Measurements from ENCODE around the gene MOK.

Gene MOK

GRCh38 chr14:102222009-102222575, 82.9 kb downstream of the MOK start:
- CTCF ChIA-PET, result interaction anchor here (2.0 kb wide), 1 partner anchor 14 kb away, joined by 4 read pairs; no protein-coding TSS in a partner anchor
- H3K27ac ChIP-seq (ENCODE audit: insufficient read depth in 1 of 2, low read depth in 1 of 2, low read length in 2 of 2, poor library complexity in 1 of 2, severe bottlenecking in 2 of 2), result no peak overlapping the region
- WGBS (ENCODE audit: insufficient coverage), result 97% methylated on average over 10 of the region's 13 CpGs
- H3K27me3 ChIP-seq (replicated peaks in 2 of 5; ENCODE audit: control insufficient read depth in 4 of 5, insufficient read depth in 5 of 5, low read length in 4 of 5), result no peaks in the 10 kb centered on the region
- peaks cover 4 to 34% (median 18%) of the 10 kb centered on the region in 4 experiments for H3K36me3 ChIP-seq (ENCODE audit: control insufficient read depth in 4 of 4, insufficient read depth in 4 of 4, low read length in 3 of 4)
- no peaks in the 10 kb centered on the region for H3K4me1 ChIP-seq (ENCODE audit: control extremely low read depth in 1 of 4, control insufficient read depth in 4 of 4, insufficient read depth in 4 of 4, low read length in 3 of 4)
- POLR2A ChIA-PET, result no interaction called here
- no peak overlapping the region for H3K4me3 ChIP-seq (ENCODE audit: control insufficient read depth in 1 of 7, extremely low read depth in 1 of 7, insufficient read depth in 4 of 7, low read depth in 2 of 7, low read length in 6 of 7)
- no peaks in the 10 kb centered on the region for H3K9me3 ChIP-seq (ENCODE audit: control extremely low read depth in 1 of 5, control insufficient read depth in 4 of 5, insufficient read depth in 2 of 5, low read depth in 1 of 5, low read length in 4 of 5)
- DNase-seq, result no peak

DNA sequence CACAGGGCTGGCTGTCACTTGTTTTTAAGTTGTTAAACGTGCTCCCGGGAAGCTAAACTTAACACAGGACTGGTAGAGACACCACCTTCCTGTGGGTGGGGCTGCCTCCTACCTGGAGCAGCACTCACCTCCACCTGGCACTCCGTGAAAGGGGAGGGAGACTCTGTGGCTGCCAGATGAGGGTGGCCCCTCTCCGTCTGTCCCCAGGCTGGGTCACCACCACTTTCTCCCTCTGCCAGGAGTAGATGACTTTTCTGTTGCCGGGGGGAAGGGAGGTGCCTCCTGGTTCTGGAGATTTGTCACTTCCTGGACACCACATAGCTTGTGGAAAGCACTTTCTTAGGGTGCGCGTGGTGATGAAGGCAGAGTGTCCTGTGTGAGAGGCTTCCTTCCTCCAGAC, 83.9 kb downstream of the MOK start:
- H3K27ac ChIP-seq (ENCODE audit: insufficient read depth in 1 of 2, low read depth in 1 of 2, low read length in 2 of 2, poor library complexity in 1 of 2, severe bottlenecking in 2 of 2), result no peak overlapping the region
- DNase-seq, result no peak
- 85% methylated on average over 7 of the region's 7 CpGs for WGBS (ENCODE audit: insufficient coverage)
- H3K4me1 ChIP-seq (ENCODE audit: control extremely low read depth in 1 of 4, control insufficient read depth in 4 of 4, insufficient read depth in 4 of 4, low read length in 3 of 4), result no peaks in the 10 kb centered on the region
- ChIA-PET POLR2A (interaction anchor here (0.6 kb wide), 1 partner anchor 71 kb away, joined by 3 read pairs; no protein-coding TSS in a partner anchor), CTCF (interaction anchor here (2.0 kb wide), 1 partner anchor 15 kb away, joined by 4 read pairs; no protein-coding TSS in a partner anchor)
- no peaks in the 10 kb centered on the region for H3K9me3 ChIP-seq (ENCODE audit: control extremely low read depth in 1 of 5, control insufficient read depth in 4 of 5, insufficient read depth in 2 of 5, low read depth in 1 of 5, low read length in 4 of 5)
- H3K36me3 ChIP-seq (ENCODE audit: control insufficient read depth in 4 of 4, insufficient read depth in 4 of 4, low read length in 3 of 4), result peaks cover 4 to 34% (median 18%) of the 10 kb centered on the region in 4 experiments
- no peak overlapping the region for H3K4me3 ChIP-seq (ENCODE audit: control insufficient read depth in 1 of 7, extremely low read depth in 1 of 7, insufficient read depth in 4 of 7, low read depth in 2 of 7, low read length in 6 of 7)
- no peaks in the 10 kb centered on the region for H3K27me3 ChIP-seq (replicated peaks in 2 of 5; ENCODE audit: control insufficient read depth in 4 of 5, insufficient read depth in 5 of 5, low read length in 4 of 5)

GRCh38 chr14:102220031-102220430, 84.9 kb downstream of the MOK start:
- peaks cover 10 to 40% (median 22%) of the 10 kb centered on the region in 4 experiments for H3K36me3 ChIP-seq (ENCODE audit: control insufficient read depth in 4 of 4, insufficient read depth in 4 of 4, low read length in 3 of 4)
- no peak overlapping the region for H3K27ac ChIP-seq (ENCODE audit: insufficient read depth in 1 of 2, low read depth in 1 of 2, low read length in 2 of 2, poor library complexity in 1 of 2, severe bottlenecking in 2 of 2)
- ChIA-PET POLR2A (no interaction called here), CTCF (no interaction called here)
- H3K27me3 ChIP-seq (replicated peaks in 2 of 5; ENCODE audit: control insufficient read depth in 4 of 5, insufficient read depth in 5 of 5, low read length in 4 of 5), result no peaks in the 10 kb centered on the region
- no peak overlapping the region for H3K4me3 ChIP-seq (ENCODE audit: control insufficient read depth in 1 of 7, extremely low read depth in 1 of 7, insufficient read depth in 4 of 7, low read depth in 2 of 7, low read length in 6 of 7)
- DNase-seq, result no peak
- no peaks in the 10 kb centered on the region for H3K4me1 ChIP-seq (ENCODE audit: control extremely low read depth in 1 of 4, control insufficient read depth in 4 of 4, insufficient read depth in 4 of 4, low read length in 3 of 4)
- no peaks in the 10 kb centered on the region for H3K9me3 ChIP-seq (ENCODE audit: control extremely low read depth in 1 of 5, control insufficient read depth in 4 of 5, insufficient read depth in 2 of 5, low read depth in 1 of 5, low read length in 4 of 5)
- WGBS (ENCODE audit: insufficient coverage), result 100% methylated on average over 10 of the region's 12 CpGs

- 97% methylated on average over 16 of the region's 16 CpGs for whole genome bisulfite sequencing (ENCODE audit: insufficient coverage)
- no peak overlapping the region for H3K4me3 ChIP-seq (ENCODE audit: control insufficient read depth in 1 of 7, extremely low read depth in 1 of 7, insufficient read depth in 4 of 7, low read depth in 2 of 7, low read length in 6 of 7)
- H3K36me3 ChIP-seq (ENCODE audit: control insufficient read depth in 4 of 4, insufficient read depth in 4 of 4, low read length in 3 of 4), result peaks cover 9 to 40% (median 23%) of the 10 kb centered on the region in 4 experiments
- CTCF ChIA-PET, result no interaction called here
- DNase-seq, result no peak
- no peaks in the 10 kb centered on the region for H3K4me1 ChIP-seq (ENCODE audit: control extremely low read depth in 1 of 4, control insufficient read depth in 4 of 4, insufficient read depth in 4 of 4, low read length in 3 of 4)
- no peaks in the 10 kb centered on the region for H3K9me3 ChIP-seq (ENCODE audit: control extremely low read depth in 1 of 5, control insufficient read depth in 4 of 5, insufficient read depth in 2 of 5, low read depth in 1 of 5, low read length in 4 of 5)
- H3K27ac ChIP-seq (ENCODE audit: insufficient read depth in 1 of 2, low read depth in 1 of 2, low read length in 2 of 2, poor library complexity in 1 of 2, severe bottlenecking in 2 of 2), result no peak overlapping the region
- H3K27me3 ChIP-seq (replicated peaks in 2 of 5; ENCODE audit: control insufficient read depth in 4 of 5, insufficient read depth in 5 of 5, low read length in 4 of 5), result no peaks in the 10 kb centered on the region
- POLR2A ChIA-PET, result no interaction called here
Observed at GRCh38 chr14:102219316-102219715, 85.6 kb downstream of the MOK start.

- WGBS (ENCODE audit: insufficient coverage), result 96% methylated on average over 16 of the region's 16 CpGs
- ChIA-PET POLR2A (no interaction called here), CTCF (no interaction called here)
- no peak for DNase-seq
- Histone ChIP-seq H3K4me3 (ENCODE audit: control insufficient read depth in 1 of 7, extremely low read depth in 1 of 7, insufficient read depth in 4 of 7, low read depth in 2 of 7, low read length in 6 of 7) (no peak overlapping the region), H3K9me3 (ENCODE audit: control extremely low read depth in 1 of 5, control insufficient read depth in 4 of 5, insufficient read depth in 2 of 5, low read depth in 1 of 5, low read length in 4 of 5) (no peaks in the 10 kb centered on the region), H3K27ac (ENCODE audit: insufficient read depth in 1 of 2, low read depth in 1 of 2, low read length in 2 of 2, poor library complexity in 1 of 2, severe bottlenecking in 2 of 2) (no peak overlapping the region), H3K36me3 (ENCODE audit: control insufficient read depth in 4 of 4, insufficient read depth in 4 of 4, low read length in 3 of 4) (peaks cover 9 to 40% (median 22%) of the 10 kb centered on the region in 4 experiments), H3K27me3 (replicated peaks in 2 of 5; ENCODE audit: control insufficient read depth in 4 of 5, insufficient read depth in 5 of 5, low read length in 4 of 5) (no peaks in the 10 kb centered on the region), H3K4me1 (ENCODE audit: control extremely low read depth in 1 of 4, control insufficient read depth in 4 of 4, insufficient read depth in 4 of 4, low read length in 3 of 4) (no peaks in the 10 kb centered on the region)
Observed at GRCh38 chr14:102218688-102219087, 86.3 kb downstream of the MOK start.

GRCh38 chr14:102217987-102218421, 87.0 kb downstream of the MOK start:
- ChIA-PET CTCF (no interaction called here), POLR2A (no interaction called here)
- 96% methylated on average over 11 of the region's 14 CpGs for WGBS (ENCODE audit: insufficient coverage)
- Histone ChIP-seq H3K9me3 (ENCODE audit: control extremely low read depth in 1 of 5, control insufficient read depth in 4 of 5, insufficient read depth in 2 of 5, low read depth in 1 of 5, low read length in 4 of 5) (no peaks in the 10 kb centered on the region), H3K36me3 (ENCODE audit: control insufficient read depth in 4 of 4, insufficient read depth in 4 of 4, low read length in 3 of 4) (peaks cover 9 to 45% (median 19%) of the 10 kb centered on the region in 4 experiments), H3K4me1 (ENCODE audit: control extremely low read depth in 1 of 4, control insufficient read depth in 4 of 4, insufficient read depth in 4 of 4, low read length in 3 of 4) (no peaks in the 10 kb centered on the region), H3K27ac (ENCODE audit: insufficient read depth in 1 of 2, low read depth in 1 of 2, low read length in 2 of 2, poor library complexity in 1 of 2, severe bottlenecking in 2 of 2) (no peak overlapping the region), H3K4me3 (ENCODE audit: control insufficient read depth in 1 of 7, extremely low read depth in 1 of 7, insufficient read depth in 4 of 7, low read depth in 2 of 7, low read length in 6 of 7) (no peak overlapping the region), H3K27me3 (replicated peaks in 2 of 5; ENCODE audit: control insufficient read depth in 4 of 5, insufficient read depth in 5 of 5, low read length in 4 of 5) (no peaks in the 10 kb centered on the region)
- no peak for DNase-seq

- DNase-seq, result no peak
- Histone ChIP-seq H3K4me3 (ENCODE audit: control insufficient read depth in 1 of 7, extremely low read depth in 1 of 7, insufficient read depth in 4 of 7, low read depth in 2 of 7, low read length in 6 of 7) (no peak overlapping the region), H3K27me3 (replicated peaks in 2 of 5; ENCODE audit: control insufficient read depth in 4 of 5, insufficient read depth in 5 of 5, low read length in 4 of 5) (no peaks in the 10 kb centered on the region), H3K9me3 (ENCODE audit: control extremely low read depth in 1 of 5, control insufficient read depth in 4 of 5, insufficient read depth in 2 of 5, low read depth in 1 of 5, low read length in 4 of 5) (no peaks in the 10 kb centered on the region), H3K4me1 (ENCODE audit: control extremely low read depth in 1 of 4, control insufficient read depth in 4 of 4, insufficient read depth in 4 of 4, low read length in 3 of 4) (no peaks in the 10 kb centered on the region), H3K36me3 (ENCODE audit: control insufficient read depth in 4 of 4, insufficient read depth in 4 of 4, low read length in 3 of 4) (peaks cover 11 to 42% (median 16%) of the 10 kb centered on the region in 4 experiments), H3K27ac (ENCODE audit: insufficient read depth in 1 of 2, low read depth in 1 of 2, low read length in 2 of 2, poor library complexity in 1 of 2, severe bottlenecking in 2 of 2) (no peak overlapping the region)
- WGBS (ENCODE audit: insufficient coverage), result 98% methylated on average over 6 of the region's 10 CpGs
- ChIA-PET POLR2A (no interaction called here), CTCF (interaction anchor here (1.0 to 2.0 kb wide), 3 partner anchors 21 to 96 kb away, joined by 3 to 4 read pairs (median 4); no protein-coding TSS in a partner anchor)
Observed at GRCh38 chr14:102217399-102217798, 87.6 kb downstream of the MOK start.

Data from common myeloid progenitor, CD34-positive (primary cell).